Sciatic nerve (tissue), 2 donors: ENCODE results near the gene VPS13C. TPM values are rescaled to one million over a fixed set of nuclear protein-coding genes. Genes with fewer than 3 reads are reported as not detected.

Experiments
- ATAC-seq: fragments of 200-7000 bp; cut with Tn5 transposase; one replicate; pipeline ENCODE4 v1.9.1; 2020; ENCODE audit warnings: mild to moderate bottlenecking, moderate library complexity
- DNase-seq: peaks from one replicate; pipeline ENCODE4 v3.0.0-alpha.2; 2020; ENCODE audit warnings: low spot score
- intact Hi-C: fragments of 100-400 bp; cut with DNase I; formaldehyde crosslinking; loops from one replicate; pipeline ENCODE4 v1.14.2; 2022
- total RNA-seq: library from RNA; stranded (reverse); fragmentation: NEBNext Ultra II Directional; extraction: Animal tissue kit (Norgen Biotek cat#: 25700); gene quantifications from one replicate; pipeline ENCODE4 v1.2.1, GENCODE V29; 2021
- donor health status: DM: no; HTN: no; CAD: no.
- donor health status: DM: no; HTN: no; CAD: no.

VPS13C gene
- total RNA-seq, 1 donor from 2014 or later, result 124 TPM

GRCh38 chr15:61807281-61807929 lies 252.8 kb downstream of the VPS13C start:
- no peak for ATAC-seq
- DNase-seq, result no peak
- intact Hi-C loops, result no loop called here

Other genes starting within 250 kb of the VPS13C start
- not detected for gene C2CD4A, start 6.5 kb upstream of the VPS13C start, total RNA-seq
- gene C2CD4B, start 104.8 kb upstream of the VPS13C start, total RNA-seq, result 5.9 TPM